Neural cell (in vitro differentiated cells): ENCODE data around the gene PCDHA4. TPM values are rescaled to one million over a fixed set of nuclear protein-coding genes. Genes with fewer than 3 reads are reported as not detected.
A peak's percentile ranks its signal among the peaks of the same experiment; 100 is the strongest.

ENCODE experiments used
- H2AFZ ChIP-seq: fragments of 200-600, 300-800 bp; sonication (generic), shearing (Covaris generic); 2 replicates; pipeline ENCODE4 v1.6.0; 2014; ENCODE audit warnings: low read depth, mild to moderate bottlenecking, antibody characterized with exemption, low read length, moderate library complexity
- H3F3A ChIP-seq: fragments of 200-600 bp; shearing (Covaris generic); 2 replicates; pipeline ENCODE4 v1.6.1; 2016; ENCODE audit warnings: mild to moderate bottlenecking, moderate library complexity, mixed read lengths, antibody characterized with exemption, low read length; ENCODE audit not compliant: insufficient read depth, poor library complexity, severe bottlenecking
- H3K27ac ChIP-seq: fragments of 200-600, 300-800 bp; sonication (generic), shearing (Covaris generic); 2 replicates; pipeline ENCODE4 v1.5.1; 2014; ENCODE audit warnings: mild to moderate bottlenecking, low read length, moderate library complexity
- H3K27me3 ChIP-seq: fragments of 300-800, 200-600 bp; sonication (generic), shearing (Covaris generic); 2 replicates; pipeline ENCODE4 v1.6.0; 2014; ENCODE audit warnings: mild to moderate bottlenecking, low read depth, low read length, moderate library complexity; ENCODE audit not compliant: insufficient read depth
- H3K36me3 ChIP-seq: fragments of 300-800, 200-600 bp; sonication (generic), shearing (Covaris generic); 2 replicates; pipeline ENCODE4 v1.5.1; 2014; ENCODE audit warnings: mild to moderate bottlenecking, antibody characterized with exemption, low read length, moderate library complexity; ENCODE audit not compliant: insufficient read depth
- H3K4me2 ChIP-seq: fragments of 300-800, 200-600 bp; sonication (generic), shearing (Covaris generic); 2 replicates; pipeline ENCODE4 v1.6.0; 2014; ENCODE audit warnings: mild to moderate bottlenecking, low read length
- H3K4me3 ChIP-seq: fragments of 300-800, 200-600 bp; sonication (generic), shearing (Covaris generic); 2 replicates; pipeline ENCODE4 v1.5.1; 2014; ENCODE audit warnings: mild to moderate bottlenecking, low read length, moderate library complexity
- H3K79me2 ChIP-seq: fragments of 200-600 bp; shearing (Covaris generic); replicated peaks from 2 replicates; pipeline ENCODE4 v1.6.0; 2014; ENCODE audit warnings: mild to moderate bottlenecking, low read length, moderate library complexity; ENCODE audit not compliant: insufficient read depth
- H3K9ac ChIP-seq: fragments of 300-800, 200-600 bp; sonication (generic), shearing (Covaris generic); 2 replicates; pipeline ENCODE4 v1.6.1; 2016; ENCODE audit warnings: mild to moderate bottlenecking, low read length, mixed read lengths
- H3K9me2 ChIP-seq: fragments of 200-600 bp; shearing (Covaris generic); 2 replicates; pipeline ENCODE4 v1.6.1; 2016; ENCODE audit warnings: mild to moderate bottlenecking, low read length, mixed read lengths; ENCODE audit not compliant: insufficient read depth
- H3K9me3 ChIP-seq: fragments of 200-600, 300-800 bp; sonication (generic), shearing (Covaris generic); 2 replicates; pipeline ENCODE4 v1.6.1; 2016; ENCODE audit warnings: mild to moderate bottlenecking, mixed run types, low read length, moderate library complexity, mixed read lengths
- H4K20me1 ChIP-seq: fragments of 200-600 bp; shearing (Covaris generic); 2 replicates; pipeline ENCODE4 v1.6.1; 2016; ENCODE audit warnings: mild to moderate bottlenecking, mixed run types; ENCODE audit not compliant: insufficient read depth
- CTCF ChIP-seq: fragments of 450-650 bp; IDR thresholded peaks from 2 replicates; pipeline ENCODE4 v1.5.1; 2014; ENCODE audit warnings: antibody characterized with exemption, mild to moderate bottlenecking, moderate library complexity; ENCODE audit not compliant: poor library complexity, severe bottlenecking
- EP300 ChIP-seq: fragments of 450-650 bp; conservative IDR thresholded peaks from 2 replicates; pipeline ENCODE4 v1.6.1; 2014; ENCODE audit warnings: antibody characterized with exemption, mild to moderate bottlenecking, moderate library complexity; ENCODE audit not compliant: poor library complexity, severe bottlenecking
- EZH2 ChIP-seq: fragments of 200-600, 300-800 bp; shearing (Covaris generic), sonication (generic); IDR thresholded peaks from 2 replicates; pipeline ENCODE4 v1.6.1; 2014; ENCODE audit warnings: antibody characterized with exemption, low read length, borderline replicate concordance, mild to moderate bottlenecking; ENCODE audit not compliant: insufficient read depth, poor library complexity, severe bottlenecking
- MXI1 ChIP-seq: fragments of 450-650 bp; conservative IDR thresholded peaks from 2 replicates; pipeline ENCODE4 v1.6.1; 2014; ENCODE audit warnings: antibody characterized with exemption, mild to moderate bottlenecking; ENCODE audit not compliant: poor library complexity, severe bottlenecking
- POLR2AphosphoS5 ChIP-seq: IDR thresholded peaks from 2 replicates; pipeline ENCODE4 v1.6.1; 2012
- RAD21 ChIP-seq: fragments of 450-650 bp; conservative IDR thresholded peaks from 2 replicates; pipeline ENCODE4 v1.6.1; 2014; ENCODE audit warnings: antibody characterized with exemption, mild to moderate bottlenecking, moderate library complexity
- REST ChIP-seq: IDR thresholded peaks from 2 replicates; pipeline ENCODE4 v1.6.1; 2012; ENCODE audit warnings: borderline replicate concordance
- SMC3 ChIP-seq: fragments of 450-650 bp; conservative IDR thresholded peaks from 2 replicates; pipeline ENCODE4 v1.6.1; 2014; ENCODE audit warnings: antibody characterized with exemption, mild to moderate bottlenecking, moderate library complexity; ENCODE audit not compliant: poor library complexity
- TAF1 ChIP-seq: IDR thresholded peaks from 2 replicates; pipeline ENCODE4 v1.6.1; 2012; ENCODE audit warnings: low read depth
- polyA minus RNA-seq: library from RNA; depleted of rRNA, polyadenylated mRNA; stranded (reverse); fragments of >200 nt; gene quantifications from 2 replicates; pipeline ENCODE4 v1.2.3, GENCODE V29; 2014
- polyA plus RNA-seq: library from polyadenylated mRNA; depleted of rRNA; stranded (reverse); fragments of >200 nt; gene quantifications from 2 replicates; pipeline ENCODE4 v1.2.3, GENCODE V29; 2014

The PCDHA4 gene
- polyA plus RNA-seq, result 43.6 and 47.6 TPM in 2 replicates
- 130 and 144 TPM in 2 replicates for polyA minus RNA-seq

- peak within 1 kb of the TSS; percentile 72 for H3K4me3 ChIP-seq
- H3K4me2 ChIP-seq, result peak within 1 kb of the TSS; percentile 74
- H3K9me2 ChIP-seq, result no peaks in the 10 kb centered on the region
- peak within 1 kb of the TSS; percentile 98 for H3K9ac ChIP-seq
- peak within 1 kb of the TSS; percentile 99 for H3K27ac ChIP-seq
- peaks cover 26% of the 10 kb centered on the region for H3K36me3 ChIP-seq
- peak within 1 kb of the TSS; percentile 62 for H2AFZ ChIP-seq
- no peak for TF ChIP-seq EZH2
- TF ChIP-seq EP300, result no peak
- TF ChIP-seq RAD21, result peak; percentile 90
- TF ChIP-seq REST, result peak; percentile 72
- TF ChIP-seq CTCF, result peak; percentile 88
- TF ChIP-seq POLR2AphosphoS5, result peak; percentile 82
- TF ChIP-seq MXI1, result no peak
- TF ChIP-seq SMC3, result peak; percentile 84
- TF ChIP-seq TAF1, result peak; percentile 90
- H3K27me3 ChIP-seq, result no peaks in the 10 kb centered on the region
- H3F3A ChIP-seq, result peaks cover 2% of the 10 kb centered on the region
- H3K9me3 ChIP-seq, result peaks cover 28% of the 10 kb centered on the region
- peaks cover 51% of the 10 kb centered on the region for H3K79me2 ChIP-seq
- no peaks in the 10 kb centered on the region for H4K20me1 ChIP-seq
These were observed at the start of gene PCDHA4 for GRCh38 chr5:140806834-140807775. Gene PCDHA4 (plus strand): TSS chr5:140807068.

GRCh38 chr5:140764177-140764973 lies 42.5 kb upstream of the PCDHA4 start:
- Histone ChIP-seq H3K9me3 (peaks cover 13% of the 10 kb centered on the region), H3K9ac (no peak overlapping the region), H3K27ac (no peak overlapping the region), H3K79me2 (no peaks in the 10 kb centered on the region), H3K36me3 (no peaks in the 10 kb centered on the region), H4K20me1 (no peaks in the 10 kb centered on the region), H3K9me2 (no peaks in the 10 kb centered on the region), H3K27me3 (no peaks in the 10 kb centered on the region), H3K4me3 (no peak overlapping the region), H3F3A (no peaks in the 10 kb centered on the region), H3K4me2 (no peak overlapping the region), H2AFZ (no peak overlapping the region)
- TF ChIP-seq TAF1 (no peak), CTCF (no peak), SMC3 (no peak), RAD21 (no peak), POLR2AphosphoS5 (no peak), REST (no peak), EZH2 (no peak), EP300 (no peak), MXI1 (no peak)
